A549 (cell line): ENCODE results near the gene MED4. TPM values are rescaled to one million over a fixed set of nuclear protein-coding genes. Genes with fewer than 3 reads are reported as not detected.

Experiments used
- ATAC-seq, 2 experiments: fragments of 200-7000 bp in 1 of 2; fragments of >200 bp in 1 of 2; cut with Nextera tagmentation in 1 of 2; cut with Tn5 transposase in 1 of 2; 3 replicates each; pipeline versions ENCODE4 v1.8.0 to v1.9.1; 2018 to 2020; ENCODE audit warnings: mild to moderate bottlenecking in 1 of 2, moderate library complexity in 1 of 2
- CTCF ChIA-PET: fragments of 300-600 bp; sonication (Branson Sonifier 250); formaldehyde crosslinking; extraction: SDS; loops from one replicate; lab custom pipeline; 2021; ENCODE audit warnings: antibody characterized with exemption, inconsistent platforms; lab: Yijun Ruan, JAX
- POLR2A ChIA-PET: fragments of 350-600 bp; formaldehyde crosslinking; extraction: SDS; loops from one replicate; lab custom pipeline; 2021; ENCODE audit warnings: antibody characterized with exemption, inconsistent platforms; lab: Yijun Ruan, JAX
- DNase-seq, 2 experiments: peaks; one replicate each; pipeline versions ENCODE4 v3.0.0 to v3.0.0-alpha.2; 2011 to 2016; ENCODE audit warnings: low read depth in 1 of 2, low spot score in 1 of 2
- FAIRE-seq: peaks from 2 replicates; lab custom pipeline; 2011; peaks lifted over from hg19 to GRCh38; lab: Jason Lieb, UNC
- H3K27ac ChIP-seq, 2 experiments: fragments of >200 bp; sonication (Bioruptor Twin); formaldehyde crosslinking; 3 replicates each; pipeline ENCODE4 v1.5.1; 2016 to 2017
- H3K4me1 ChIP-seq: fragments of >200 bp; sonication (Bioruptor Twin); formaldehyde crosslinking; 3 replicates; pipeline ENCODE4 v1.6.1; 2016
- H3K4me2 ChIP-seq: fragments of >200 bp; sonication (Bioruptor Twin); formaldehyde crosslinking; 3 replicates; pipeline ENCODE4 v1.6.1; 2016
- H3K4me3 ChIP-seq: fragments of >200 bp; sonication (Bioruptor Twin); formaldehyde crosslinking; 3 replicates; pipeline ENCODE4 v1.5.1; 2016
- H3K9me3 ChIP-seq: fragments of >200 bp; sonication (Bioruptor Twin); formaldehyde crosslinking; 3 replicates; pipeline ENCODE4 v1.6.1; 2016
- BCL3 ChIP-seq: fragments of >200 bp; sonication (Bioruptor Twin); formaldehyde crosslinking; IDR thresholded peaks from 3 replicates; pipeline ENCODE4 v1.6.1; 2016
- BHLHE40 ChIP-seq: IDR thresholded peaks from 2 replicates; pipeline ENCODE4 v1.6.1; 2012; ENCODE audit warnings: low read depth, low read length, inconsistent platforms
- CBX2 ChIP-seq: fragments of 200-600 bp; sonication (generic); IDR thresholded peaks from 2 replicates; pipeline ENCODE4 v1.6.1; 2016; ENCODE audit warnings: low read depth, mild to moderate bottlenecking, borderline replicate concordance
- CBX8 ChIP-seq: fragments of 200-600 bp; sonication (generic); IDR thresholded peaks from 2 replicates; pipeline ENCODE4 v1.6.1; 2016
- EHF ChIP-seq: fragments of 250-450 bp; sonication (Bioruptor Pico); IDR thresholded peaks from 2 replicates; pipeline ENCODE4 v1.5.0; 2020; ENCODE audit warnings: mild to moderate bottlenecking
- EP300 ChIP-seq, 2 experiments: fragments of >200 bp; sonication (Bioruptor Twin); formaldehyde crosslinking; IDR thresholded peaks; 2 replicates in 1 of 2; 3 replicates in 1 of 2; pipeline ENCODE4 v1.6.1; 2016 to 2017
- FOSL2 ChIP-seq, 2 experiments: fragments of 450-650 bp in 1 of 2; fragments of >200 bp in 1 of 2; sonication (Bioruptor Twin) in 1 of 2; formaldehyde crosslinking; IDR thresholded peaks; 2 replicates each; pipeline versions ENCODE4 v1.5.0 to v1.6.1; 2016 to 2020; ENCODE audit warnings: mild to moderate bottlenecking in 1 of 2, moderate library complexity in 1 of 2
- HDAC2 ChIP-seq: fragments of 200-600 bp; sonication (generic); IDR thresholded peaks from 2 replicates; pipeline ENCODE4 v1.6.1; 2016
- HES2 ChIP-seq: fragments of >200 bp; sonication (Bioruptor Twin); formaldehyde crosslinking; IDR thresholded peaks from 2 replicates; pipeline ENCODE4 v1.6.1; 2016
- HOXA7 ChIP-seq: fragments of 250-450 bp; sonication (Bioruptor Pico); IDR thresholded peaks from 2 replicates; pipeline ENCODE4 v1.5.0; 2020; ENCODE audit warnings: mild to moderate bottlenecking, moderate library complexity
- HOXB5 ChIP-seq: fragments of 250-450 bp; sonication (Bioruptor Pico); IDR thresholded peaks from 2 replicates; pipeline ENCODE4 v1.5.0; 2020; ENCODE audit warnings: mild to moderate bottlenecking, moderate library complexity
- JUN ChIP-seq, 2 experiments: fragments of >200 bp; sonication (Bioruptor Twin); formaldehyde crosslinking; IDR thresholded peaks; 2 replicates in 1 of 2; 3 replicates in 1 of 2; pipeline ENCODE4 v1.6.1; 2016 to 2017
- JUNB ChIP-seq: fragments of >200 bp; sonication (Bioruptor Twin); formaldehyde crosslinking; IDR thresholded peaks from 2 replicates; pipeline ENCODE4 v1.6.1; 2016
- KDM1A ChIP-seq: fragments of 200-600 bp; sonication (generic); IDR thresholded peaks from 2 replicates; pipeline ENCODE4 v1.6.1; 2016; ENCODE audit warnings: low read depth, mild to moderate bottlenecking
- NFE2L2 ChIP-seq: fragments of 150-350 bp; conservative IDR thresholded peaks from 2 replicates; pipeline ENCODE4 v1.6.1; 2014; ENCODE audit warnings: low read length
- NPAS2 ChIP-seq: fragments of 250-450 bp; sonication (Bioruptor Pico); IDR thresholded peaks from 2 replicates; pipeline ENCODE4 v1.8.0; 2022; ENCODE audit warnings: mild to moderate bottlenecking, moderate library complexity, borderline replicate concordance
- NR3C1 ChIP-seq: fragments of >200 bp; sonication (Bioruptor Twin); formaldehyde crosslinking; IDR thresholded peaks from 3 replicates; pipeline ENCODE4 v1.6.1; 2017
- POLR2A ChIP-seq: IDR thresholded peaks from 2 replicates; pipeline ENCODE4 v1.6.1; 2012; ENCODE audit warnings: mild to moderate bottlenecking, low read length
- RCOR1 ChIP-seq: fragments of 150-350 bp; IDR thresholded peaks from 2 replicates; pipeline ENCODE4 v1.6.1; 2014; ENCODE audit warnings: antibody characterized with exemption, low read length, low read depth
- RFX5 ChIP-seq: fragments of 450-650 bp; IDR thresholded peaks from 2 replicates; pipeline ENCODE4 v1.7.1; 2014; ENCODE audit warnings: antibody characterized with exemption, mild to moderate bottlenecking, moderate library complexity
- SREBF2 ChIP-seq: fragments of 450-650 bp; IDR thresholded peaks from 2 replicates; pipeline ENCODE4 v1.6.1; 2014; ENCODE audit warnings: mild to moderate bottlenecking, moderate library complexity
- ZC3H11A ChIP-seq: fragments of 450-650 bp; IDR thresholded peaks from 2 replicates; pipeline ENCODE4 v1.6.1; 2014; ENCODE audit warnings: antibody characterized with exemption, mild to moderate bottlenecking
- ZFP36 ChIP-seq: fragments of 450-650 bp; IDR thresholded peaks from 2 replicates; pipeline ENCODE4 v1.6.1; 2014; ENCODE audit warnings: borderline replicate concordance; ENCODE audit not compliant: partially characterized antibody
- WGBS: methylation state at CpG from one replicate; pipeline ENCODE4 v1.1.6; 2017; ENCODE audit errors: missing lambda C conversion rate; 5-methylcytosine and 5-hydroxymethylcytosine counted together
- polyA plus RNA-seq, 4 experiments: library from polyadenylated mRNA; depleted of rRNA in 3 of 4; stranded (reverse); fragments of >200 nt; fragmentation: RNase III in 1 of 4; extraction: RNeasy Plus Mini Kit Qiagen cat#74134 plus additional on column Dnase treatment in 1 of 4; gene quantifications; 2 replicates in 3 of 4; 3 replicates in 1 of 4; pipeline ENCODE4 v1.2.3, GENCODE V29; 2011 to 2017
- TF ChIP-seq, protein P1 (sequence below): fragments of 250-450 bp; sonication (Bioruptor Pico); IDR thresholded peaks from 2 replicates; pipeline ENCODE4 v1.5.0; 2020; ENCODE audit warnings: low read depth, mild to moderate bottlenecking, moderate library complexity
- TF ChIP-seq, protein P2 (sequence below): IDR thresholded peaks from 2 replicates; pipeline ENCODE4 v1.6.1; 2012
- TF ChIP-seq, protein P3 (sequence below): fragments of 450-650 bp; IDR thresholded peaks from 2 replicates; pipeline ENCODE4 v1.6.1; 2014; ENCODE audit warnings: antibody characterized with exemption
- TF ChIP-seq, protein P4 (sequence below): fragments of 250-450 bp; sonication (Bioruptor Pico); IDR thresholded peaks from 2 replicates; pipeline ENCODE4 v1.5.0; 2021; ENCODE audit warnings: mild to moderate bottlenecking, moderate library complexity, borderline replicate concordance

MED4 gene
- polyA plus RNA-seq, 2 of the 4 experiments (the other 2 are of a cell fraction), result 30.5 to 41.9 TPM

DNA sequence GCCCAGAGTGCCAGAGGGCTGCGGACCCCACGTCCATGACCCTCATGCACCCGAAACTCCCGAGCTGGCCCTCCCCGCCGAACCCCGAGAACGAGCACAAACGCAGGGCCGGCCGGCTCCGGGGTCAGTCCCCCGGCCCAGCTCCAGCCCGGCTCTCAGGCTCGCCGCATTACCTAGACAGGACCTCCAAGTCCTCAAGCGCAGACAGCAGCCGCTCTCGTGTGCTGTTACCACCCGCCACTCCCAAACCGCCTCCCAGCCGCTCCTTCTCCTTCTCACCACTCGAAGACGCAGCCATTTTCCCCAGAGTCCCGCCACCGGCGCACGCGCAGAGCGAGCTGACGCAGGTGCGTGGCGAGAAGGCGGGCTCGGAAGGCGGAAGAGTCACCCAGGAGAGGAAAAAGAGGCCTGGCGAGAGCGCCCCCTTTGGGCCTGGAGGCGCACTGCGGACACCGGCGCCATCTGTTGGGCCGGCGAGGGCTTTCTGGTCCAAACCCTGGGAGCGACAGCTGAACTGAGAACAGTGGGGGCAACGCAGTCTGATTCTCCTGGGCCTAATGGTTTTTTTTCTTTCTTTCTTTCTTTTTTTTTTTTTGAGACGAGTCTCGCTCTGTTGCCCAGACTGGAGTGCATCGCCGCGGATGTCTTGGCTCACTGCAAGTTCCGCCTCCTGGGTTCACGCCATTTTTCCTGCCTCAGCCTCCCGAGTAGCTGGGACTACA is at the start of gene MED4 (continued):
- TF ChIP-seq HES2, result no peak
- TF ChIP-seq CBX2, result no peak
- no peak for TF ChIP-seq BCL3
- no peak for TF ChIP-seq KDM1A
- no peak for TF ChIP-seq NR3C1
- no peak for TF ChIP-seq ZFP36
- peak; percentile 24; the same call in 1 of the 2 replicates for TF ChIP-seq HDAC2
- no peak for TF ChIP-seq EP300 (IDR thresholded peaks at IDR 0.05)
- no peak for TF ChIP-seq BHLHE40

GRCh38 chr13:48144413-48145035 is 49.6 kb upstream of the MED4 start:
- WGBS, result 73% methylated on average over 7 of the region's 7 CpGs
- Histone ChIP-seq H3K4me2 (no peak overlapping the region), H3K9me3 (no peaks in the 10 kb centered on the region), H3K4me3 (no peak overlapping the region), H3K27ac (no peak overlapping the region), H3K4me1 (no peaks in the 10 kb centered on the region)
- ChIA-PET POLR2A (no interaction called here), CTCF (no interaction called here)
- FAIRE-seq (no peak), ATAC-seq (no peak), DNase-seq (no peak)
- no peak for TF ChIP-seq EP300 (IDR thresholded peaks at IDR 0.05)
- TF ChIP-seq, protein P1, sequence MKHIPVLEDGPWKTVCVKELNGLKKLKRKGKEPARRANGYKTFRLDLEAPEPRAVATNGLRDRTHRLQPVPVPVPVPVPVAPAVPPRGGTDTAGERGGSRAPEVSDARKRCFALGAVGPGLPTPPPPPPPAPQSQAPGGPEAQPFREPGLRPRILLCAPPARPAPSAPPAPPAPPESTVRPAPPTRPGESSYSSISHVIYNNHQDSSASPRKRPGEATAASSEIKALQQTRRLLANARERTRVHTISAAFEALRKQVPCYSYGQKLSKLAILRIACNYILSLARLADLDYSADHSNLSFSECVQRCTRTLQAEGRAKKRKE (CRISPR knock-in tag), result no peak
- no peak for TF ChIP-seq BHLHE40
- TF ChIP-seq FOSL2 (IDR thresholded peaks at IDR 0.05), result no peak
- no peak for TF ChIP-seq FOSL2 (CRISPR knock-in tag; IDR thresholded peaks at IDR 0.05)
- TF ChIP-seq HOXB5 (CRISPR knock-in tag), result no peak
- TF ChIP-seq RFX5, result no peak
- no peak for TF ChIP-seq ZFP36
- no peak for TF ChIP-seq EHF
- TF ChIP-seq SREBF2, result no peak
- TF ChIP-seq CBX8, result no peak

DNA sequence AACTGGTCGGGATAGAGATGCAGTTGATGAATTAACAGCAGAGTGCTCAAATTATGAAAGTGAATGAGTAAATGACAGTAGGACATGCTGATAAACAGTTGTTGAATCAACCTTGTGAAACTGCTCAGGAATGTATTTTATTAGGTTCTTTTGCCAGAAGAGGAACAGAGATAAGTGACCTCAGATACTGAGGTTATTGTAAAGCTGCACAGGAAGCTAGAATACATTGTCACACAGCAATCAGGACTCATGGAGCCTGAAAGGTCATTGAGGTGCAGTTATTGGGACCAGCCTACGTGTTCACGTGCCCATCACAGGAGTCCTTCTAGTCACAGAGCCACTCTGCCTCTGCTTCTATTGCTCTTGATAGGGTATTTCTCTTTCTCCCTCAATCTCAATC is 47.5 kb upstream of the MED4 start:
- WGBS, result 76% methylated on average over 3 of the region's 3 CpGs
- DNase-seq (no peak), ATAC-seq (no peak), FAIRE-seq (no peak)
- Histone ChIP-seq H3K27ac (no peak overlapping the region), H3K4me1 (no peaks in the 10 kb centered on the region), H3K4me3 (no peak overlapping the region), H3K4me2 (no peak overlapping the region), H3K9me3 (no peaks in the 10 kb centered on the region)
- CTCF ChIA-PET, result interaction anchor here (0.6 kb wide), 1 partner anchor 440 kb away, joined by 3 read pairs; no protein-coding TSS in a partner anchor
- POLR2A ChIA-PET, result no interaction called here
- TF ChIP-seq, protein P2, sequence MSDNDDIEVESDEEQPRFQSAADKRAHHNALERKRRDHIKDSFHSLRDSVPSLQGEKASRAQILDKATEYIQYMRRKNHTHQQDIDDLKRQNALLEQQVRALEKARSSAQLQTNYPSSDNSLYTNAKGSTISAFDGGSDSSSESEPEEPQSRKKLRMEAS, result no peak
- TF ChIP-seq, protein P3, sequence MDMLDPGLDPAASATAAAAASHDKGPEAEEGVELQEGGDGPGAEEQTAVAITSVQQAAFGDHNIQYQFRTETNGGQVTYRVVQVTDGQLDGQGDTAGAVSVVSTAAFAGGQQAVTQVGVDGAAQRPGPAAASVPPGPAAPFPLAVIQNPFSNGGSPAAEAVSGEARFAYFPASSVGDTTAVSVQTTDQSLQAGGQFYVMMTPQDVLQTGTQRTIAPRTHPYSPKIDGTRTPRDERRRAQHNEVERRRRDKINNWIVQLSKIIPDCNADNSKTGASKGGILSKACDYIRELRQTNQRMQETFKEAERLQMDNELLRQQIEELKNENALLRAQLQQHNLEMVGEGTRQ, result no peak
- TF ChIP-seq EHF (no peak), POLR2A (no peak), EP300 (IDR thresholded peaks at IDR 0.05) (no peak), NPAS2 (CRISPR knock-in tag) (no peak), ZC3H11A (no peak), HOXA7 (no peak), JUN (IDR thresholded peaks at IDR 0.05) (no peak), RCOR1 (no peak), FOSL2 (IDR thresholded peaks at IDR 0.05) (no peak), FOSL2 (CRISPR knock-in tag; IDR thresholded peaks at IDR 0.05) (no peak), JUNB (no peak), NFE2L2 (no peak)
- TF ChIP-seq, protein P1 (CRISPR knock-in tag), result no peak
- TF ChIP-seq, protein P4, sequence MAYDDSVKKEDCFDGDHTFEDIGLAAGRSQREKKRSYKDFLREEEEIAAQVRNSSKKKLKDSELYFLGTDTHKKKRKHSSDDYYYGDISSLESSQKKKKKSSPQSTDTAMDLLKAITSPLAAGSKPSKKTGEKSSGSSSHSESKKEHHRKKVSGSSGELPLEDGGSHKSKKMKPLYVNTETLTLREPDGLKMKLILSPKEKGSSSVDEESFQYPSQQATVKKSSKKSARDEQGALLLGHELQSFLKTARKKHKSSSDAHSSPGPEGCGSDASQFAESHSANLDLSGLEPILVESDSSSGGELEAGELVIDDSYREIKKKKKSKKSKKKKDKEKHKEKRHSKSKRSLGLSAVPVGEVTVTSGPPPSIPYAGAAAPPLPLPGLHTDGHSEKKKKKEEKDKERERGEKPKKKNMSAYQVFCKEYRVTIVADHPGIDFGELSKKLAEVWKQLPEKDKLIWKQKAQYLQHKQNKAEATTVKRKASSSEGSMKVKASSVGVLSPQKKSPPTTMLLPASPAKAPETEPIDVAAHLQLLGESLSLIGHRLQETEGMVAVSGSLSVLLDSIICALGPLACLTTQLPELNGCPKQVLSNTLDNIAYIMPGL (CRISPR knock-in tag), result no peak
